MV-4-11 (cell line): ENCODE measurements around the gene CHD1L.
"Not testable (repeated sequence)": the region's sequence is repeated elsewhere in the genome, so short reads cannot be mapped to it uniquely, and the experiment has no call there.

Source experiments
- DNase-seq: peaks from one replicate; lab custom pipeline; 2025; lab: John Stamatoyannopoulos, UW

CHD1L gene

GRCh38 chr1:147267711-147268110 is 25.2 kb downstream of the CHD1L start:
- DNase-seq = no peak

DNA sequence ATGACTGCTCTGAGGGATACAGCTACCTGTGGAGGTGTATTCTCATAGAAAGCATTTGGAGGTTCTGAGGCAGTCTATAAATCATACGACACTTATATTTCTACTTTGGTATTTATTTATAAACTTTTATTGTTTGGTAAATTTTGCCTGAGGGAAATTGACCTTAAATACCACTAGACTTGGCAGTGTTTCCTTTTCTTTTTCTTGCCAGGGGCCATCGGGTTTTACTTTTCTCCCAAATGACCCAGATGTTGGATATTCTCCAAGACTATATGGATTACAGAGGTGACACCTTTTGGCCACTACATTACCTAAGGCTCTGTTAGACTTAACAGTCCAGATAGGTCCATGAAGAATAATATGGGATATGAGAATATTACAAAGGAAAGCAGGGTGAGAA is 28.2 kb downstream of the CHD1L start:
- DNase-seq = no peak

- DNase-seq = no peak
Measured at GRCh38 chr1:147272042-147272441, 29.6 kb downstream of the CHD1L start.

DNA sequence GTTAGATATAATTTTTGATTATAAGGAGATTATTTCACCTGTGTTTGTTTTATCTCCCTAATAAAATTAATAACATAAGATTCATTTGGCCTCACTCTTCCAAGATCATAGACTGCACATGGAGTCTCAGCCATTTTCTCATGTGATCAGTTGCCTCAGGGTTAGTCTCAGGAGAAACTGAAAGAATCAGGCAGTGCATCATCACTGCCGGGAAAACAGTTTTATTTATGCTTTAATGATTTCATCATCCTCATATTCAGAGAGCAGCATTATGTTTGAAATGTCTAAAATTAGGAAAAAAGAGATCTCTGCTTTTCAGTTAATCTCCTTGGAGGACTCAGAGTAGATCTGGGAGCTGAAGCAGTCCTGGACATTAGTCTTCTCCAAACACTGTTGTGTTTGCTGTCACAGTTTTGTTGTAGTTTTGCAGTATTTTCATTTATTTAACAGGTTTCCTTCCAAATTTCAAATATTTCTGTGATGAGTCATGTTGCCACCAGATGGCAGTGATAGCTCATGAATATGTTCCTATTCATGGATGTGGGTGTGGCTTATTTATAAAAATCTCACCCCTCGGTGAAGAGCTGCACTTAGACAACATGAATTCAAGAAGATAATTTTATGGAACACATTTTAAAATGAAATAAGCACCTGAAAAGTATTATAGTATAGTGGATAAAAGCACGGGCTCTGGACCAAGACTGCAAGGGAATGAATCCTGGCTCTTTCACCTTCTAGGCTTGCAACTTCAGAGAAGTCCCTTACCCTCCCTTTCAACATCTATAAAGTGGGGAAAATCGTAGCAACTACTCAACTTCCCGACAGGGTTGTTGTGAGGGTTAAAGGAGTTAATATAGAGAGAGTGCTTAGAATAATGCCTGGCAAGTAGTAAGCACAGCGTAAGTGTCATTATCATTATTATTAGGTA is 31.2 kb downstream of the CHD1L start:
- DNase-seq = peak; percentile 43

DNA sequence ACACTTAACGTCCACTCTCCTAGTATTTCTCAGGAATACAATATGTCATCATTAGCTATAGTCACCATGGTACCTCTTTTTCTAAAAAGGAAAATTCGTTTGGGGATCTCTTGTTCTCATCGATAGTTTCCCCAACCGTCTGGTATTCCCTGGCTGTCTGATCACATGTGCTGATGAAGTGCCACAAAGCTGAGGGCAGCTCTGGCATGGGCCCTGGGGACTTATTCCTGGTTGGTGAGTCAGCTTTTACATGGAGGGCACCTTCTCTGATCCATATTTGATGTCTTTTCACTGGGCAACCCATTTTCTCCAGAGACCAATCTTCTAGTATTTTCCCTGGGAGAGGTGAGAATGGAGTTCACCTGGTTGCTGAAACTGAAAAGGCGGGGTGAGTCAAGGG is 39.5 kb downstream of the CHD1L start:
- no peak for DNase-seq

DNA sequence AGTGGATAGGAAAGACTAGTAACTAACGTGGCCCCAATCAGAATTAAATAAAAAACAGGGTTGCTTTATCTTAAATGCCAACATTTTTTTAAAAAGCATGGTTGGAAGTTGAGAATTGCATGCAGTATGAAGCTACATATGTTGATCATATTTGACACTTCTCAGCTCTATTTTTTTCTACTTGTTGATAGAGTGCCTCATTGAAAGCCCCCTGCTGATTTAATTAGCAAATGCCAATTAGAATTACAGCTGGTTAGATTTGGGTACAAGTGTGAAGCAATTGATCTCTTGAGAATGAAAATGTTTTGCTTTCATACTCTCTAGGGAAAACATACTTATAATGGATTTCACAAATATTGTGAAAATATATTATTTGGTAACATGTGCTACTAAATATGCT is 40.5 kb downstream of the CHD1L start:
- no peak for DNase-seq

DNA sequence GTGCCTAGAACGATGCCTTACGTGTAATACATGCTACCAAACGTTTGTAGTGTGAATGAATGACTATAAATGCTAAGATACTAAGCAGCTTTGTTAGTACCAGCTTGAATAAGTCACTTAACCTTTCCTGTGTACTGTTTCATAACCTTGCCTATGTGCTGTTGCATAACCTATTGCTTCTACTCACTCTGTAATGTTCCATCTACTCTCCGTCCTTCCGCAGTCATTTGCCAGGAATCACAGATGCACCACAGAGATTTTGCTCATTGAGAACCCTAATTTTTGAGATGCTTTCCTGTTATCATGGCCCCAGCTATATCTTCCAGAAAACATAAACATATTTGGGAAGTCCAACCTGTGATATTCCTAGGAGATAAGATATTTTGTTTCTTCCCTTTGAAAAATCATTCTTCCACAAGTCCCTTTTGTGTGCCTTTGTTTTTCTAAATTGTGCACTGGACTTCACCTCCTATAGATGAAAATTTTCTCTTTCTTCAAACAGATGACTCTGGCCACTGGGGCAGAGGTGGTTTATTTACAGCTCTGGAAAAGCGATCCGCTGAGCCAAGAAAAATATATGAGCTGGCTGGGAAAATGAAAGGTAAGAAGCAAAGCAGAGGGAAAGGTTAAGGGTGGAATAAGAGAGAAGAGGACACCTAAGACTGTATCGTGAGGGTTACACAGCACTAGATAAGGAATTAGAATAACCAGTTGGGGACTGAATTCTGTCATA is 44.8 kb downstream of the CHD1L start:
- no peak for DNase-seq

GRCh38 chr1:147292012-147292411 is 49.5 kb downstream of the CHD1L start:
- DNase-seq = peak; percentile 60

DNA sequence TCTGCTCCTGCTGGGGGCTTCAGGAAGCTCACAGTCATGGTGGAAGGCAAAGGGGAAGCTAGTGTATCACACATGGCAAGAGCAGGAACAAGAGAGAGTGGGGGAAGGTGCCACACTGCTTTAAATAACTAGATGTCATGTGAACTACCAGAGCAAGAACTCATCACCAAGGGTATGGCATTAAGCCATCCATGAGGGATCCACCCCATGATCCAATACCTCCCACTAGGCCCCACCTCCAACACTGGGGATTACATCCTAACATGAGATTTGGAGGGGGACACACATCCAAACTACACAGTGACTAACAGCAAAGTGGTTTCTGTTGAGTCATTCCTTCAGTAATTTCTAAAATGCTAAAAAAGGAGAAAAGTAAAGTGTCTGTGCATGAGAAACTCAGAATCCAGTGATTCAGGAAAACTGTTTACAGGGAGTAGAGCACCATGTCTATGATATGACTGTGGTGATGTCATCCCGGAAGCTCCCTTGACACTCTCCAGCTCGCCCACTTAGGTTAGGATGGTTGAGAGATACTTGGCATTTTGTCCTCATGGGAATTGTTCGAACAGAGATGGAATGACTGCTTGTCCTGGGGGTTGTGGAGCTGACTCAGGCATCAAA is 50.3 kb downstream of the CHD1L start:
- peak; percentile 12 for DNase-seq

DNA sequence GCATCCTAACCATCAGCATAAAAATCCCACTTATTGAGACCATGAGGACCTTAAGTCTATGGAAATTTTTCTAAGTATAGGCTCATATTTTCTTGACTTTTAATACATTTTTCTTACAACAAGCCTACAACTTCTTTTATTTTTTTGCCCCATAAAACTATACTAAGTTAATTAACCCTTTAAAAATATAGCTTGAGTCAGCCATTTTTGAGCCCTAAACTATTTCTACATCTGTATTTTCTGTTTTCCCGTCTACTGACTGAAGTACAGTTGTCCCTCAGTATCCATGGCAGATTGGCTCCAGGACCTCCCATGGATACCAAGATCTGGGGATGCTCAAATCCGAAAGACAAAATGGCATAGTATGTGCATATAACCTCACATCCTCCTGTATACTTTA is 55.0 kb downstream of the CHD1L start:
- no peak for DNase-seq

DNA sequence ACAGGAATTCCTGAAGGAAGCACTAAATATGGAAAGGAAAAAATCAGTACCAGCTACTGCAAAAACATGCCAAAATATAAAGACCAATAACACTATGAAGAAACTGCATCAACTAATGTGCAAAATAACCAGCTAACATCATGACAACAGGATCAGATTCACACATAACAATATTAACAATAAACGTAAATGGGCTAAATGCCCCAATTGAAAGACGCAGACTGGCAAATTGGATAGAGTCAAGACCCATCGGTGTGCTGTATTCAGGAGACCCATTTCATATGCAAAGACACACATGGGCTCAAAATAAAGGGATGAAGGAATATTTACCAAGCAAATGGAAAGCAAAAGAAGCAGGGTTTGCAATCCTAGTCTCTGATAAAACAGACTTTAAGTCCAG is 63.3 kb downstream of the CHD1L start:
- DNase-seq = not testable (repeated sequence)

DNA sequence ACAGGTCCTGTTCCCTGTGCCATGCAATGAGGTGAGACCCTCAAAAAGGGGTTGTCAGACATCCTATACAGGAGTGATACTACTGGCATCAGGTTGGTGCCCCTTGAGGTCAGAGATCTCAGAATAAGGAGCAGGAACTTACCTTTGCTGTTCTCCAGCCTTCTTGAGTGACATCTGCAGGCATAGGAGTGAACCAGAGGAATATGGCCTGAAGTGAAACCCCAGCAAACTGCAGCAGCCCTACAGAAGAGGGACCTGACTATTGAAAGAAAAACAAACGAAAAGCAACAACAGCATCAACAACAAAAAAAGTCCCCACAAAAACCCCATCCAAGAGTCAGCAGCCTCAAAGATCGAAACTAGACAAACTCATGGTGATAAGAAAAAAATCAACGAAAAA is 74.5 kb downstream of the CHD1L start:
- DNase-seq = no peak

- DNase-seq = not testable (repeated sequence)
Measured at GRCh38 chr1:147326933-147327687, 84.6 kb downstream of the CHD1L start.

- no peak for DNase-seq
Measured at GRCh38 chr1:147334292-147334691, 91.8 kb downstream of the CHD1L start.

GRCh38 chr1:147336291-147336690 is 93.8 kb downstream of the CHD1L start:
- DNase-seq = no peak

GRCh38 chr1:147337040-147337630 is 94.7 kb downstream of the CHD1L start:
- no peak for DNase-seq

DNA sequence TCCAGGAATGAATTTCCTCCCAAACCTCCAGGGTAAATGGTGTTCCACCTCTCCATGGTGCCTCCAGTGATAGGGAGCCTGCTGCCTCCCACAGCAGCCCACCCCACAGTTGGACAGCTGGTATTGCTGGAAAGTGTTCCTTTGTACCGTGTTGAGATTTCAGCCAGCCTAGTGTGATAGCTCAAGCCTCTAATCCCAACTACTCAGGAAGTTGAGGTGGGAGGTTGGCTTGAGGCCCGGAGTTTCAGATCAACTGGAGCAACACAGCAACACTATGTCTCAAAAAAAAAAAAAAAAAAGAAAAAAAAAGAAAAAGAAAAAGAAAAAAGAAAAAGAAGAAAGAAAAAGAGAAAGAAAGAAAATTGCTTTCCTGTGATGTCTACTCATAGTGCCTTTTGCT is 96.1 kb downstream of the CHD1L start:
- no peak for DNase-seq

DNA sequence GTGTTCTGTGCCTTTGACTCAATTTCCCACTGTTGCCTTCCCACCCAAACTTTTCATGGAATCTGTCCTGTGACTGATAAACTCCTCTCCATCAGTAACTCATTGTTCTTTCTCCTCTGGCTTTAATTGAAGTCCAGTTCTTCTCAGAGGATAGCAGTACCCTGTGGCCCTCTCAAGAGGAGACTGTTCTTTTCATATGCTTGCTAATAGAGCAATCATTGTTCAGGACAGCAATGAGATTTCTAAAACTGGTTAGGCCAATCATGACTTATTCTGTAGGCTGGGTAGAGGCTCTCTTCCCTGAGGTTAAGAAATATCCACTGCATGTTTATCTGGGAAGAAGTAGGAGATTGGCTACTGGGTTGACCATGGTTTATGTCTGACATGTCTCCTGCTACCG is 98.8 kb downstream of the CHD1L start:
- no peak for DNase-seq
